Measurements from ENCODE around the gene DMC1.

DMC1 gene

DNA sequence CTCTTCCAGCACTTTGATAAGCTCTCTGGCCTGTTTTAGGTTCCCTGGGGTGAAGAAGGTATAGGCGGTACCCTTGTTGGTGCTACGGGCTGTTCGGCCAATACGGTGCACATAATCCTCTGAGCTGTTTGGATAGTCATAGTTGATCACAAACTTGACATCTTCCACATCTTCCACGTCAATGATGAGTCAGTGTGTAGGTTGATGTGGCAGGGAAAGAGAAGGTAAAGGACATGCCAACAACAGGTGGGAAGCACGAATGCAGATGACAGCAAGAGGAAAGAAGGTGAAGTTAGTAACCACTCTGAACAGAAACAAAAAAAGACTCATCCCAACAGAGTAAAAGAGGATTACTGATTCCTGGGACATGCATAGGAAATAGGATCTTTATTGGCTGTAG, 82.0 kb downstream of the DMC1 start:
- ATAC-seq (ENCODE audit: low read depth): no peak
- no peak overlapping the region for H3K4me3 ChIP-seq (ENCODE audit: severe bottlenecking)

DNA sequence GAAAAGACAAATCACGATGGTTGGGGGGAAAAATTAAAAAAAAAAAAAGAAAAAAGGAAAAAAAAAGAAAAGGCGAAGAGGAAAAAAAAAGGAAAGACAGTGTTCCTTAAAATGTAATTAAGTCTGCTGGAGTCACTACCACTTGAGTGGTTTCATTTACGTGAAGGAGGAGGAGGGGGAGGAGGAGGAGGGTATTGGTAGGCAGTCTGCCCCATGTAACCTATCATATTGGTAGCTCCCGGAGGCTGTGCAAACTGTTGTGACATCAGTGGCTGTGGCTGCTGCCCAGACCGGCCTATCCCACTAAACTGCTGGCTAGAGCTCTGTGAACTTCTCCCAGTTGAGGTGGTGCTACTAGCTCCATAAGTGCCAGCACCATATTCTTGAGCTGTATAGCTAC, 84.2 kb downstream of the DMC1 start:
- DNase-seq (ENCODE audit: low spot score): no peak
- Histone ChIP-seq H3K4me3 (ENCODE audit: severe bottlenecking) (no peak overlapping the region), H3K9me3 (ENCODE audit: severe bottlenecking) (no peaks in the 10 kb centered on the region), H3K4me1 (ENCODE audit: insufficient read depth, poor library complexity, severe bottlenecking) (no peaks in the 10 kb centered on the region), H3K27me3 (ENCODE audit: insufficient read depth, poor library complexity, severe bottlenecking) (no peaks in the 10 kb centered on the region), H3K27ac (ENCODE audit: poor library complexity, severe bottlenecking) (no peak overlapping the region), H3K36me3 (ENCODE audit: low read depth) (peaks cover 96% of the 10 kb centered on the region)
- ATAC-seq (ENCODE audit: low read depth): no peak
- TF ChIP-seq, protein P1, sequence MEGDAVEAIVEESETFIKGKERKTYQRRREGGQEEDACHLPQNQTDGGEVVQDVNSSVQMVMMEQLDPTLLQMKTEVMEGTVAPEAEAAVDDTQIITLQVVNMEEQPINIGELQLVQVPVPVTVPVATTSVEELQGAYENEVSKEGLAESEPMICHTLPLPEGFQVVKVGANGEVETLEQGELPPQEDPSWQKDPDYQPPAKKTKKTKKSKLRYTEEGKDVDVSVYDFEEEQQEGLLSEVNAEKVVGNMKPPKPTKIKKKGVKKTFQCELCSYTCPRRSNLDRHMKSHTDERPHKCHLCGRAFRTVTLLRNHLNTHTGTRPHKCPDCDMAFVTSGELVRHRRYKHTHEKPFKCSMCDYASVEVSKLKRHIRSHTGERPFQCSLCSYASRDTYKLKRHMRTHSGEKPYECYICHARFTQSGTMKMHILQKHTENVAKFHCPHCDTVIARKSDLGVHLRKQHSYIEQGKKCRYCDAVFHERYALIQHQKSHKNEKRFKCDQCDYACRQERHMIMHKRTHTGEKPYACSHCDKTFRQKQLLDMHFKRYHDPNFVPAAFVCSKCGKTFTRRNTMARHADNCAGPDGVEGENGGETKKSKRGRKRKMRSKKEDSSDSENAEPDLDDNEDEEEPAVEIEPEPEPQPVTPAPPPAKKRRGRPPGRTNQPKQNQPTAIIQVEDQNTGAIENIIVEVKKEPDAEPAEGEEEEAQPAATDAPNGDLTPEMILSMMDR (IDR thresholded peaks at IDR 0.05; ENCODE audit: poor library complexity, severe bottlenecking): no peak

More for the DNA sequence above, 82.0 kb downstream of the DMC1 start:
- Histone ChIP-seq H3K4me1 (ENCODE audit: insufficient read depth, poor library complexity, severe bottlenecking) (no peaks in the 10 kb centered on the region), H3K27ac (ENCODE audit: poor library complexity, severe bottlenecking) (no peak overlapping the region), H3K9me3 (ENCODE audit: severe bottlenecking) (no peaks in the 10 kb centered on the region), H3K27me3 (ENCODE audit: insufficient read depth, poor library complexity, severe bottlenecking) (no peaks in the 10 kb centered on the region), H3K36me3 (ENCODE audit: low read depth) (peaks cover 96% of the 10 kb centered on the region)
- TF ChIP-seq, protein P1 (IDR thresholded peaks at IDR 0.05; ENCODE audit: poor library complexity, severe bottlenecking): no peak
- no peak for DNase-seq (ENCODE audit: low spot score)

DNA sequence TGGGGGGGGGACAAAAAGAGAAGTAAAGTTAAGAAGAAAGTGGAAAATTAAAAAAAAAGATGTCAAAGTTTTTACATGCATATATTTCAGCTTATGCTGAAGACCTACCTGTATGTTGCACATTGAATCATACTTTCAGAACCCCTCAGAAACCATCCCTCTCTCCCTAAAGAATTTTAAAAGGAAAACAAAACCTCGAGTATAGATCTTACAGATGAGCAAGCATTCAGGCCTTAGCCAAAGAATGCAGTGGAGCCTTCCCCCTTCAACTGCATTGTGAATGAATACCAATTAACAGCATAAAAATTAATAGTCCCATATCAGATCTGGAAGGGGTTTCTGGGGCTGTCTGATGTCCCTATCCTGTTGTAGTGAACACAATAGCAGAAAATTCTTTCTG, 85.7 kb downstream of the DMC1 start:
- ATAC-seq (ENCODE audit: low read depth): no peak

DNA sequence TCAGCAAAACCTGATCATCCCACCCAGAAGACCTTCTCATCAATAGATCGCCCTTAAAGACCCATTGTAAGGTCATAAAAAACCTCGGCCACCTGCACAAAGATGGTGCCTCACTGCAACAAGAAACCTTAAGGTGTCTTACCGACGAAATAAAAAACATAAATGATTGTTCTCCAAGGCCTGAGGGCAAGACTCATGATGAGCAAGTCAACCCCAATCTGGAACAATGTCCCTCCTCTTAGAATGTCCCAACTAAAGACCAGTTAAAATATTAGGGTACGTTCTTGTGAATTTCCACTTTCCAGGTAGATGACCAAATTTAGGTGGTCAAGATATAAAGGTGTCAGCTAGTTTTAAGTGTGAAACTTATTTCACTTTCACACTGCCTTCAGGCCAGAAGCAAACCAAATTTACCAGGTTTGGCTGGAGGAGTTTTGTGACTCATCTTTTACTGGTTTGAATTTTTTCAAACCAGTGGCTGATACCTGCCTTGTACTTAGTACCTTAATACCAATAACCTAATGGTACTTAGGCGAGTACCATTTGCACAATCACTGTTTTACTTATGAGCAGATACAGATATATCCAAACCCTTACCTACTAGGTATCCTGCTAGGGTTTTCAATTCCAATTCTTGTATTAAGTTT, 87.2 kb downstream of the DMC1 start:
- no peak for DNase-seq (ENCODE audit: low spot score)
- H3K36me3 ChIP-seq (ENCODE audit: low read depth): peaks cover 88% of the 10 kb centered on the region
- no peaks in the 10 kb centered on the region for H3K4me1 ChIP-seq (ENCODE audit: insufficient read depth, poor library complexity, severe bottlenecking)
- ATAC-seq (ENCODE audit: low read depth): no peak
- H3K27me3 ChIP-seq (ENCODE audit: insufficient read depth, poor library complexity, severe bottlenecking): no peaks in the 10 kb centered on the region
- H3K27ac ChIP-seq (ENCODE audit: poor library complexity, severe bottlenecking): no peak overlapping the region
- H3K9me3 ChIP-seq (ENCODE audit: severe bottlenecking): no peaks in the 10 kb centered on the region
- no peak overlapping the region for H3K4me3 ChIP-seq (ENCODE audit: severe bottlenecking)
- TF ChIP-seq, protein P1 (IDR thresholded peaks at IDR 0.05; ENCODE audit: poor library complexity, severe bottlenecking): no peak

More for the DNA sequence above, 85.7 kb downstream of the DMC1 start:
- Histone ChIP-seq H3K36me3 (ENCODE audit: low read depth) (peaks cover 96% of the 10 kb centered on the region), H3K27ac (ENCODE audit: poor library complexity, severe bottlenecking) (no peak overlapping the region), H3K9me3 (ENCODE audit: severe bottlenecking) (no peaks in the 10 kb centered on the region), H3K4me1 (ENCODE audit: insufficient read depth, poor library complexity, severe bottlenecking) (no peaks in the 10 kb centered on the region), H3K27me3 (ENCODE audit: insufficient read depth, poor library complexity, severe bottlenecking) (no peaks in the 10 kb centered on the region), H3K4me3 (ENCODE audit: severe bottlenecking) (no peak overlapping the region)
- no peak for DNase-seq (ENCODE audit: low spot score)
- TF ChIP-seq, protein P1 (IDR thresholded peaks at IDR 0.05; ENCODE audit: poor library complexity, severe bottlenecking): no peak

DNA sequence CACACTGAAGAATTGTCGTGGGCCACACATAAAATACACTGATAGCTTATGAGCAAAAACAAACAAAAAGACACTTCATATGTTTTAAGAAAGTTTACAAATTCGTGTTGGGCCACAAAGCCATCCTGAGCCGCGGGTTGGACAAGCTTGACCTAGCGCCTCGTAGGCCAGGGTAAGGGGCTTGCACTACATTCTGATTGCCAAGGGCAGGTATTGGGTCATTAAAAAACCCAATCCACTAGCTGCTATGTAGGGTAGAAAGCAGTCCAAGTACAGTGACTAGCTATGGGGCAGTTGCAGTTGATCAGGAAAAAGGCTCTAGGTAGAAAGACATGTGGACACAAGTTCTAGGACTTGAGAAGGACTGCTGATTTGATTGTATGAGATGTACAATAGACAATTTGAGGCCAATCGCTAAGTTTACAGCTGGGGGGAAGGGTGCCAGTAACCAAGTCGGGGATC, 88.1 kb downstream of the DMC1 start:
- ATAC-seq (ENCODE audit: low read depth) (no peak), DNase-seq (ENCODE audit: low spot score) (no peak)
- no peaks in the 10 kb centered on the region for H3K9me3 ChIP-seq (ENCODE audit: severe bottlenecking)
- no peak overlapping the region for H3K4me3 ChIP-seq (ENCODE audit: severe bottlenecking)
- peaks cover 88% of the 10 kb centered on the region for H3K36me3 ChIP-seq (ENCODE audit: low read depth)
- TF ChIP-seq, protein P1 (IDR thresholded peaks at IDR 0.05; ENCODE audit: poor library complexity, severe bottlenecking): no peak
- no peaks in the 10 kb centered on the region for H3K27me3 ChIP-seq (ENCODE audit: insufficient read depth, poor library complexity, severe bottlenecking)
- no peak overlapping the region for H3K27ac ChIP-seq (ENCODE audit: poor library complexity, severe bottlenecking)
- H3K4me1 ChIP-seq (ENCODE audit: insufficient read depth, poor library complexity, severe bottlenecking): no peaks in the 10 kb centered on the region

All from RWPE2 (cell line).